Inflammatory macrophage treated with lipopolysaccharide for 1 hour (primary cell): ENCODE measurements around the gene BCOR.
A peak's percentile ranks its signal among the peaks of the same experiment; 100 is the strongest.

Source experiments
- DNase-seq, 2 donors: peaks; one replicate each; pipeline ENCODE4 v3.0.0-alpha.2; 2020 to 2022

The BCOR gene

DNA sequence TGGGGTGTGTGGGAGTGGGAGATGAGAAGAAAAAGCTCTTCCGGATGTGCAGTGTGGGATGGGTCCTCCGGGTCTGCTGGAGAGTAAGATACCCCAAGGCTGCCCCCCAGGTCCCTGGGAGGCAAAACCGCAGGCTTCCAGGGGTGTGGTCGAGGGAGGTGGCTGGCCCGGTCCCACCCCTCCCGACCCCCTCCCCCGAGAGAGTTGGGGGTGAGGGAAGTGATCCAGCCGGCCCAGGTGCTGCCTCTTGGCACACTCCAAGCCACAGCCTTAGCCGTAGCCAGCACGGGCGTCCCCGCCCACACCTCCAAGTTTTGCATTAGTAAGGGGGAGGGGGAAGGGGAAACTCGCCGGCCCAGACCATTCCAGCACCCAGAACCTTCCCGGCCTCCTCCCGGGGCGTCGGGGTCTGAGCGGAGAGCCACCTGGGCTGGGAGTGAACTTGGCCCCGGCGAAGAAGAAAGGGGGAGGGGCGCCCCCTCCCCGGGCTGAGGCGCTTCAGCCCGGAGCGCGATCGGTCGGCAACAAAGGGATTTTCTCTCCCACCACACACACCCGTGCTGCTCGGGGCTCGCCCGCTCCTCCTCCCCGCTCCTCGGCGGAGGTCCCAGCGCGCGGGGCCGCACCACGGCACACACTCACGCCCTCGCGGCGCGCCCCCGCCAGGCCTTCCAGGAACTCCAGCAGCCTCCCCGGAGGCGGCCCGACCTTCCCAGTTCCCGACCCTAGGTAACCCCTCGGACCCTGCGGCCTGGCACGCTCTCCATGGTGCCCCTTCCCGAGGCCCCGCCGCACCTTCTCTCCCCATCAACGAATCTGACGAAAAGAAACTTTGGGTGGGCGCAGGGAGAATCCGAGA, 14.4 kb downstream of the BCOR start:
- no peak for DNase-seq

DNA sequence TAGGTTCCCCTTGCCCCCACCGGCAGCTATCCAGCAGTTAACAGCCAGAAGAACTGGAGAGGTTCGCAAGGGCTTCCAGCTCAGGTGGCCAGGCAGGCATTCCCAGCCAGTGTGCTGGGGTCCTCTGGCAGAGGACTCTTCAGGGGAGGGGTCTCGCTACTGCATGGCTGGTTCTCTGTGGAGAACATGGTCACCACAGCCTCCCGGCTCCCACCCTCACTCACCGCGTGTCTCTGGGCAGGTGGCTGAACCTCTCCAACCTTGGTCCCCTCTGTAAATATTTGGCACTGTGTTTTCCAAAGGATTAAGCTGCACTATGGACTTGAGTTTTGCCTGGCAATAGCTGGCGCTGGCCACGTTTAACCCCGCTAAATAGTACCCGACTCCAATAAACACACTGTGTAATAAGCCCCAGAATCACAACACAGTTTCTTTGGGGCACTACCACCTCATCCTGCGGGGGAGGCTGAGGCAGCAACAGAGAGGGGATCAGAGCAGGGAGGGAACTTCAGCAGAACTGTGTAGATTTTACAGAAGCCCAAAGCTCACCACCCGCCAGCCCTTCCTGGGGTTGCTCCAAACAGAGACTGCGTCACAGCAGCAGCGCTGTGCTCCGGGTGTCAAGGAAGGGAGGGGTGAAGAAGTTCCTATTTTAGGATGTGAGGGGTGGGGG, 15.2 kb downstream of the BCOR start:
- peak; percentile 52 to 55 for DNase-seq

DNA sequence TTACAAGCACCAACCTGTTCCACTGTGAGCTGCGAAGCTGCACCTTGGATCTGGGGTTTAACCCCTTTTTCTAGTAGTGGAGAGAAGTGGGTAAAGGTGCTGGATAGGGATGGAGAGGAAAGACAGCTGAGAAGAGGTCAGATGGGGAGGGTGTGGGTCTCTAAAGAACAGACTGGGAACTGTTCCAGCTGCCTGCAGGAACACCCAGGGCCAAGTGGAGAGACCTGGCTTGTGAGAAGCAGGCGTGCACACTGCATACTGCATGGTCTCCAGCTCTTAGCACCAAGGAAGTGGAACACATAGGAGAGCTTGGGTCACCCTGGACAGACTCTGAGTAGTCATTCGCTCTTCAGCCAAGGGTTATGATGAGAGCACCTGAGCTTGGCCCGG, 16.1 kb downstream of the BCOR start:
- no peak for DNase-seq

DNA sequence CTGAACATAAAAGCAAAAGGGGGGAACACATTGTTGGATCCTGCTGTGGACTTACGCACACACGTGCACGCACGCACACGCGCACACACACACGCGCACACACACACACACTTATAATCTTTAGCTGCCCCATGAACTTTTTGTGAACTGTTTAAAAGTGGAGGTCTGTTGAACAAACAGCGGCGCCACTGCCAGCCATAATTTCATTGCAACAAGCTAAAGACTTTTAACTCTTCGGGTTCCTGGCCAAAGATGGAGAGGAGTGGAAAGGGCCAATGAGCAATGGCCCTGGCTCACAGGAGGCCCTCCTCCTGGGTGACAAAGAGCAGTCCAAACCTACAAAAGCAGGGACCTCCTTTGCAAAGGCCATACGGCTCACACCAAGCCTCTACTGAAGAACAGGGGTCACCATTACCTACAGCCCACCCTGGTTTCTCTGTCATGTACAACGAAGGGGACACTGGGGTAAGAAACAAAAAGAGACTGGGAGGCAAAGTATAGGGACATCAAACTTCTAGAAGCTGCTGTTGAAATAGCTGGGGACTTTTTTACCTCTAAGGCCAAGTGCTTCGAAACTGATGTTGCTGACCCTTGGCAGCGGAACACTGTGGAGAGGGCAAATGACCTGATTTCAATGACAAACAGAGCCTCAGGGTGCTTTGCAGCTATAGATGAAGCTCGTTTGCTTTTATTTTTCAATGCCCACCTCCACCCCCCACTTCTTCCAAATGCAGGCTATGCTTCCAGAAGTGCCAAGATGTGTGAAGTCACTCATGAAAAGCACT, 16.7 kb downstream of the BCOR start:
- no peak for DNase-seq

DNA sequence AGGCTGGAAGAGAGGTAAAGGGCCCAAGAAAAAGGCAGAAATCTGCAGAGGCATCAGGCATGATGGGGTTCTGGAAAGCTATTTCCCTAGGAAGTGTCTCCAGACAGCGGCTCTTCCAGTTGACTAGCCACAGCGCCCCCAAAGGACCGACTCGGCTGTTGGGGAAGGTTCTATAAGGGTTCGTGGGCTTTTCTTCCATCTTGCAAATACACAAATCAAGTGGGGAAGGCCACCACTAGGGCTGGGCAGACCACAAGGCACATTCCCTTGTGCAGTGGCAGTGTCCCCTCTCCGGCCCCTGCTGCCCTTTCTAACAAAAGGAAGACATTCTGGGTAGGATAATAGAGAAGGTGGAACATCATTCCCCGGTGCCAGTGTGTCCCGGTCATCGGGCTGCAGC, 18.2 kb downstream of the BCOR start:
- DNase-seq, result no peak

DNA sequence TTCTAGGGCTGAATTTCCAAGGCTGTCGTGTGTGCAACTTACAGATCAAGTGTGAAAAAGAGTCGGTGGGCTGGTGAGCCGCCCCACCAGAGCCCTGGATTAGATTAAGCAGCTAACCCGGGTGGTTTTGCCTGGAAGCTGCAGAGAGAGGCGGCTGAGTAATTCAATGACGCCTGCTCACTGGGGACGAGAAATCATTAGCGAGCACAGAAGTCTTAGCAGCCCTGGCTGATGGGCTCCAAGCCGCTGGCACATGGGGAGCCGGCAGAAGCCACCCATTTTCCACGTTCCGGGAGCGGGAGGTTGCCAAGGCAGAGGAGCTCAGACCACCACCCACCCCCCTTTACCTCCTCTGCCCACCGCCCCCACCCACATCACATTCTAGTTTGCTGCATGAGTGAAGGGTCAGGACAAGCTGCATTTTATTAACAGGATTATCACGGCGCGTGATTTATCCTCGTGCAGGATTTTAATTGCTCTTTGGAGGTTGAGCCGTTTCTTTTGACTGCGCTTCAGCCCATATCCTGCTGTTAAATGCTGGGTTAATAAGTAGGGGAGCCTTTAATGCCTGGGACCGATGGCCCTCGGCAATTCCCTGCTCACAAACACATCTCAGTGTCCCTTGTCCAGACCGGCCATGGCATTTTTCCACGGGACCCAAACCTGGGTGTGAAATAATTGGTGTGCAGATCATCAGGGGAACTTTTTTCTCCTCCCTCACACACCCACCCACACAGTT, 19.1 kb downstream of the BCOR start:
- DNase-seq, result peak in 1 of 2 donors; percentile 33

DNA sequence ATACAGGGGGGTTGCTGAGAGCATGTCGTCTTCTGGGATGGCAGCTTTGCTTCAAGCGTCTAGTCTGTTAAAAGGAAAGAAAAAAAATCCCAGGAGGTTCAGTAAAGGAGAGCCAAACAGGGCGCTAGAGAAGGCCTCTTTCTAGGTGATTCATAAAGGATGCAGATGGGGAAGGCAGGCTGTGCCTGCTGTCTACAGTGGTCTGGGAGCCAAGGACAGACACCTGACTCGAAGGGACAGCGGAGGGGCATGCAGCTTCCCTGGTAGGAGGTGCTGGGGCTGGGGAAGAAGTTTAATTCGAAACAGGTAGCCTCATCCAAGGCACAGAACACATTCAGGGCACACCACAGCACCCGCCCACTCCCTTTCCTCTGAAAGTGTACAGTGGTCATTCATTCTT, 19.9 kb downstream of the BCOR start:
- no peak for DNase-seq

DNA sequence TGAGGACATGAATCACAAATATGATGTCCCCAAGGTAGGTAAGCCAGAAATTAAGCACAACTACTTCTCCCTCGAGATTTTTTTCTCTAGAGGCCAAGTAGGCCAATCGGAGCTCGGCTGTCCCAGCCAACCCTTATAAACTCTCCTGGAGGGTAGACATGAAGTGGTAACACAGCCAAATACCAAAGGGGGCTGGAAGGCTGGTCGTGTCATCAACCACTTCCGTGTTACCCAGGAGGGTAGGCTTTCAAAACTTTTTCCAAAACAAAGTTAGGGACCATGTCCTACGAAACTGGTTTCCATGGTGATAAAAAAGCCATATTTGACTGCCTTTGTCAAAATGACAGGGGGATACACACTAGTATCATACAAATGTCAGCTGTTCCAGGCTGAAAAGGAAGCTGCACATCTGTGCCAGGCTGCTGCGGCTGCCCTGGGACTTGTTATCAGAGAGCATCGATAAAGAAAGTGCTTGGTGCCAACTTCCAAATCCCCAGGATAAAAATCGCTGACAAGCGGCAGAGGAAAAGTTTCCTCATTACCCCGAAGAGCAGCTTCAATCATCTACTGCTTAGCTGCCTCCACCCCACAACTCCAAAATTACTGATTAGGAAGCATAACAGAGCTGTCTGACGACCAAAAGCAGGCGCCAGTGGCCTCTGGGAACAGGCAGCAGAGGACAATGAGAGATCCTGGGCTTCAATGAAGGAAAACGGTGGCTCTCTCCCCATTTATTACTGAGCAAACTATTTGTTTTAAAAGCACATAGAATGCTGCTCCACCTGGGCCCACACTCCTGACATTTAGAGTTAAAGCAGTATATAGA, 20.8 kb downstream of the BCOR start:
- DNase-seq, result no peak

DNA sequence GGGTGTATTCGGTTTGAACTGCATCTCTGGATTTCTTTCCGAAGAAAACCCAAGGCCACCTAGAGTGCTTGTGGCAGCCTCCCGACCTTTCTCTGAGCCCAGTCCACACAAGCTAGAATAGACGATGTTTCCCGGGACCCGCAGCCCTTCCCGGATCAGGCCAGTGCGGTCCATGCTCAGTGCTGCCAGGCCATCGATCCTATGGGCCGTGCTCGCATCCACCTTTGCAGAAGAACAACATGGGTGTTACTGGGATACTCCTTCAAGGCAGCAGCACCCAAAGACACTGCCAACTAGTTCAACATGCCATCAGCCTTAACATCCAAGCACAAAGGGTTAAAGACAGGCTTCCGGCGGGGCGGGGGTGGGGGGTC, 22.8 kb downstream of the BCOR start:
- no peak for DNase-seq

DNA sequence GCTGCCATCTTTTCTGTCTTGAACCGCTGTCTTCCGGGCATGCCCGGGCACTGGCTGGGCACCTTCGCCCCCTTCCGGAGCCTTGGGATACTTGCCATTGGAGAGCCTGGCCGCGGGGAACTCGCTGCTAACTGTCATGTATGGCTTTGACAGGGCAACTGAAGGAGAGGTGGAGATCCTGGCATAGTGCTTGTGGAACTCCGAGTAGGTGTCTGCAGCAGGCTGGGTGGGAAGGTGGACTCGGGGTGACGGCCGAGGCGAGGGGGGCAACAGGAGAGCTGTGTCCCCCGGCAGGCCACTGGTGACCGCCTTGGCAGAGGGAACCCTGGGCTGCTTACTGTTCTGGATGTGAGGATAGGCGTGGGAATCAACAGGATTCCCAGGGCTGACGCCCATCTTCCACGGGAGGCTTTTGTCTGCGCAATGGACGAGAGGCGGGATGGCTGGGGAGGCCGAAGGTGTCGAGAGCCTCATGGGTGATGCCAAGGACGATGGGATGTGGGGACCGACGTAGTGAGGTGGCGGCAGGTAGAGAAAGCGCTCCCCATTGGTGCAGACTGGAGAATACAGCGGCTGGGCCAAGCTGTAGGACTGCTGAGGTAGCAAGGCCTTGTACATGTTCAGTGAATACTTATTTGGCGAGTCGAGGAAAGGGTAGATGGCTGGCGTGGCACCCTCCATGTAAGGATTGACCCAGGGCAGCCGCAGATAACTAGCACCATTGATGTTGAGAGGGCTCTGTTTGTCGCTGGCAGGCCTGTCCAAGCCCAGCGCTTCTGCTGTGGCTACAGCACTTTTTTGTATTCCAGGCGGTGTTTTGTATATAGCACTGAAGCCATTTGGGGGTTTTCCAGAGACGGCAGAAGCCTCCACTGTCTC, 23.4 kb downstream of the BCOR start:
- no peak for DNase-seq

DNA sequence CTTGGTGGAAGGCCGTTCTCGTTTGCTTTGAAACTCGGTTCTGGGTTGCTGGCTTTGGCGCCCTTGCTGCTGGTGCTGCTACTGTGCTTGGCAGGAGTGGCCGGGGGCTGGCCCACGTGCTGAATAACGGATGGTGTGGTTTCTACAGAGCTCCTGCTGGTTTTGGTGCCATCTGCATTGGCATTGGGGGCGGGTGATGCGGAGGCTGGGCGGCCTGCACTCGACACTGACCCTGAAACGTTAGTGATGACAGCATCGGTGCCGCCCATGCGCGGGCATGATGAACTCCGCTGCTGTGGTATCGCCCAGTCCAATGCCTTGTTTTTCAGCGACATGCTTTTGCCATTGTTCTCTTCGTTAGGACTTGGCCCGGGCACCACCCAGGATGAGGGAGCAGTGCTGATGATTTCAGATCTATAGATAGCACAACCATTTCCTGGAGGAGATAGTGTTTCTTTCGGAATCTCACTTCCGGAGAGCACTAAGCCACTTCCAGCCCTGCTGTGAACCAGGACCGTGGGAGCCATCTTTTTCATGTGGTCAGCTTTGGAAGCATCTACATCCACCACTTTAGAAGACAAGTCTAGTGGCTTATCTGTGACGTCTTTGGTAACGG, 24.2 kb downstream of the BCOR start:
- no peak for DNase-seq

DNA sequence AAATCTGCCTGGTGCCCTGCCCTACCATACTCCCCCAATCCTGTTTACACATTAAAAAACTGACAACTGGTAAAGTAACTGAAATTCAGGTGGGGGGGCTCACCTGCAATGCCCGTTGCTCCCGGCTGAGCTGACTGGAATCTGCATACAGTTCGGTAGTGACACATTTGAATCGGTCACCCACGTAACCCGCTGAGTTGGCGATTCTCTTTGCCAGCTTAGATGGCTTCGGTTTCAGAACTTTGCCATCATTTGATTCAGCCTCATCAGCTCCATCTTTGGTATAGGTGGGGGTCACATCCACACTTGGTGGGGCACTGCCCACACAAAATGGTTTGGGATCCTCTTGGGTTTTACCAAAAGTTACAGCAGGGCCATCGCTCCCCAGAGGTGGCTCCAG, 25.5 kb downstream of the BCOR start:
- DNase-seq, result no peak

DNA sequence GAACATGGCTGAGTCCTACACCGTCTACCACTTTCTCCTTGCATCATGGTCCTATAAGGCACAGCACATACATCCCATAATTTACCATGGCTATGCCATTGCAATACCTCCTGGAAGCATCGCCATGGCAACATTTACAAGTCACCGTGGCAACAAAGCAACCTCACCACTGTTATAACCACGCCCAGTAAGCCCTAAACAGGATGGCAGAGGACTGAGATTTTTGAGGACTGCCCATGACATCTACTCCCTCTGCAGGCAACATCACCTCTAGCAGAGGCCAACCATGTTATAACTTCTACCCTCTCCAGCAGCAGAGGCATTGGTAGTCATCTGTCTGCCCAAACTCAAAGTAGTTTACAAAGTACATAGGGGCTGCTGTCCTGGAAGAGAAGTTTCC, 29.7 kb downstream of the BCOR start:
- DNase-seq, result no peak

DNA sequence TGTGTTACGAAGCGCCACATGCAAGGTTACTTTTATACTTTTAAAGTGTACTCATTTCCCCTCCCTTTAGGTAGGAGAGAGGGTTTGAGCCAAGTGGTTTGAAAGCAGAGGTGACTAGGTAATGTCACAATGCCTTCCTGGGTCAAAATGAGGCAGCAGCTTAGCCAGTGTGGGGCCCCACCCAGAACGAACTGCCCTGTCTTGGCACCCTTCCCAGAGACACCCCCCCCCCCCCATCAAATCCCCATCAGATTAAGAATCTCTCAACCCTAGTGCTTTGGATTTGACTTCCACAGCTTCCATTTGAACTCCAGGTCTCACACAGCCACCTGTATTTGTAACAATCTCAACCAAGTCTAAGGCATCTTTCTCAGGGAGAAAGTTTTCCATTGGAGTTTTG, 31.1 kb downstream of the BCOR start:
- DNase-seq, result no peak

DNA sequence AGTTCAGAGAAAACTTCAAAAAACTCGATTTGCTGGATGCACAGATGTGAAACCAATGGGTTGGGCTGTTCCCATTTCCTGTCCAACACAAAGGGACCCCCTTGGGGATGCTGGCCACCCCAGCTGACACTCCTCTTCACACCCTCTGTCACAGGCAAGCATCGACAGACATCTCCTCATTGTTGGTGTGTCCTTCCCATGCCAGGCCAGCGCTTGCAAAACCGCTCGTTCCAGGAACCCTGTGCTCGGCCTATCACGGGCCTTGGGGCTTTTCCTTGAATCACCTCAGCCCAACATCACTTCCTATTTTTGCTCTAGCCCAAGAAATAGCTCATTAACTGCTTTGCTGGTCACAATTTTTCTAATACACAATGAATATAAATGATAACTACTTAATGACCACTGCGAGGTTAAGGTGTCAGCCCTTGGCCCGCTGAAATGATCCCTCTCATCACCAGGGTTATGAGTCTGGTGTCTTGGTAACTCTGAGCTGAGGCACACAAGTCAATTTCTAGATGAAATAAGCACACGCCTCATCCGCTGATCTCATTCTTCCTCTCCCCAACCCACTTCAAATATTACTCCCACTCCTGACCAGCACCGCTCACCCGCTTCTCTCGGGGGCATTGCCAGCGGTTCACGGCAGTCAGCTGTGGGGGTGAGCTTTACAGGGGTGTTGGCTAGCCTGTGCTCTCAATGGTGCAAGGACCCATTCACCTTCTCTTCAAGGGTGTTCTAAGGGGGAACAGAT, 32.3 kb downstream of the BCOR start:
- peak; percentile 54 to 73 for DNase-seq

DNA sequence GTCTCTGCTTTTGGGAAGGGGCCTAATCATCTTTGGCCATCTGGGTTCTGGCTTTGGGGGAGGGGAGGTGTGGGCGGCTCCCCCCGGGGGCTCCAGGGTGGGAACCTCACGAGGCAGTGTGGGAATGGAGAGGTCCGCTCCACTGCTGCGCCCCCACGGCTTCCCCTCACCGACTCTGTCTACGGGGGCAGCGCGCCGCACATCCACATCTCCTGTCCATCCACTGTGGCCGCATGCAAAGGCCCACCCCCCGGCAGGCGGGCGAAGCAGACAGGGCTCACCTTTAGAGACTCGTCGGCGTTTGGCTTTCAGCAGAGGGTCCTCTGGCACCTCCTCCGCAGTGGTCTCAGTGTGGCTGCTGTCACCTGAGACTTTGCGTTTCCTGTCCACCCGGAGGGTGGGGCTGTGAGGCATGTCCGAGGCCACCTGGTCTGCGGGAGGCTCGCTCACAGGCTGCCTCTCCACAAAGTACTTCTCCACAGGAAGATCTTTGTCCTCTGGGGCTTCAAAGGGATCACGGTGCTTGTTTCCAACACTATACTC, 33.6 kb downstream of the BCOR start:
- DNase-seq, result no peak

DNA sequence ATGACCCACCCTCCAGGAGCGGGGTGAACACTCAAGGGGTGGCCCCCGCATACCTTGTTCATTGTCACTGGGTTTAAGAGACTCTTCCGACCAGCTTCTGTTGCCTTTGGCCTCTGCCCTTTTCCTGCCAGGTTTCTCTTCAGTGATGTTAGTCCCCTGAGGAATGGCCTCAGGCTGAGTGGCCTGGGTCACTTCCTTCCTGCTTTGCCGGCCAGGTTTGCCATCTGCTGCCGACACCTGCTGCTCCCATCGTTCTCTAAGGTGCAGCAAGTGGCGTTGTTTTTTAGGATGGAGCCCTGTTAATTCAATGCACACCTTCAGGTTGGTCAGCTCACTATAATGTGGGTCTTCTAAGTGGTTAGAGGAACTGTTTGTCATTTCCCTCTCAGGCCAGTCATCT, 34.2 kb downstream of the BCOR start:
- DNase-seq, result no peak

DNA sequence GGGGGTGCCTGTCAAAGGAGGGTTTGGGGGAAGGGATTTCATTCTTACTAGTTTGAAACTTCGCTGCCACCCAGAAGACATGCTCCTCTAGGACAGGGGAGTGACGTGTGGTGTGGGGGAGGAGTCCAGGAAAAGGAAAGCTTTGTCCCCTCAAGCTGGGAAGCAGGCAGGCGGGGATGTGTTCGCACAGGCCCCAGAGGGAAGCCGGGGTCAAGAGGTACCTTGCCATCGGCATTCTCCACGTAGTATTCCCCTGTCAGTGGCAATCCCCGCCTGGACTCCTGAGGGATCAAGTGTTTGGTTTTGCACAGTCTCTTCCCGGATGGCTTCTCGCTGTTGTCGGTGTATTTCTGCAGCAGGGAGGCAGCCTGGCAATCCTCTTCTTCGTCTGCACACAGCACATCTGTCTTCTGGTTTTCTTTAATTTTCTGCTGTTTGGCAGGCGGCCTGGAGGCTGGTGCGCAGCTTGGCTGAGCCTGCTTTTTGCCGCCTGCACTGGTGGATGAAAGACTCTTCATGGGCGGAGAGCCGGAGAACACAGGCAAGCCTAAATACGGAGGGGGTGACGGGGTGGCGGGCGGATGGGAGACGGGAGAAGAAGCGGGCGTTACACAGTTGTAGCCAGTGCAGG, 35.1 kb downstream of the BCOR start:
- DNase-seq, result no peak

DNA sequence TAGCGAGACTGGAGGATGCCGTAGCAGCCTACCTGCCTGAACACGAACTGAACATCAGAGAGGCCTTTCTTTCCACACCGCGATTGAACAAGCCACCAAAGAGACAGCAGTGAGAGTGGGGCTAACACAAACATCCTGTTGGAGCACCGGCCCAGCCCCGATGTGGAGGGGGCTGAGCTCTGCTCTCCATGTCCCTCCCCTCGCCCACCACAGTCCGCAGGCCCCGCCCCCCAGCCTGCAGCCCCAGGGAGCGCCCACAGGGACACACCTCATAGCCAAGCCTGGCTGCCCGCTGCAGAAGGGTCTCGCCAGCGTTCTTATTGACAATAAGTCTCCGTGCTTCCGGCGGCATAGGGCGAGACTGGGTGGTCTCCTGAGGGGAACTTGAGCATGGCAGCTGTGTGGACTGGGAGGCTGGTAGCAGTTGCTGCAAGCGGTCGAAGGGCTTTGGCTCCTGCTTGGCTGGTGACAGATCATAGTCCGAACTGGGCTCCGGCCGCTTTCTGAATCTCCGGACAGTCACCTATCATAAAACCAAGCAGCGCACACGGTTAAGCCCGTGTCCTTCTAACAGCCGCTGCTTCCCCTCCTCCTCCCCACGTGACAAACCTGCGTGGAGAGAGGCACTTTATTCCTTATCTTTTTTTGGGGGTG, 35.8 kb downstream of the BCOR start:
- DNase-seq, result no peak
